SHP77 treated with DMSO at 0.1 percent for 48 hours (cell line): ENCODE results near the gene NMNAT1.
"Not testable (repeated sequence)": the region's sequence is repeated elsewhere in the genome, so short reads cannot be mapped to it uniquely, and the experiment has no call there.

Experiments
- DNase-seq: peaks from one replicate; lab custom pipeline; 2025; lab: John Stamatoyannopoulos, UW

NMNAT1 gene

GRCh38 chr1:10019561-10019960 lies 76.3 kb downstream of the NMNAT1 start:
- no peak for DNase-seq

DNA sequence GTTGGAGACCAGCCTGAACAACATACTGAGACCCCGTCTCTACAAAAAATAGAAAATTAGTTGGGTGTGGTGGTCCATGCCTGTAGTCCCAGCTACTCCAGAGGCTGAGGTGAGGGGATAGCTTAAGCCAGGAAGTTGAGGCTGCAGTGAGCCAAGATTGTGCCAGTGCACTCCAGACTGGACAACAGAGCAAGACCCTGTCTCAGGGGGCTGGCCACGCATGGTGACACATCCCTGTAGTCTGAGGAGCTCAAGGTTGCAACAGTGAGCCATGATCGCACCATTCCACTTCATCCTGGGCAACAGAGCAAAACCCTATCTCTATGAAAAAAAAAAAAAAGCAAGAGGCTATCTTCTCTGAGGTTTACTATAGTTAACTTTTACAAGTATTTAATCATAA lies 76.8 kb downstream of the NMNAT1 start:
- no peak for DNase-seq

- DNase-seq: not testable (repeated sequence)
These were observed 77.4 kb downstream of the NMNAT1 start for GRCh38 chr1:10020678-10021077.

- not testable (repeated sequence) for DNase-seq
These were observed 78.7 kb downstream of the NMNAT1 start for GRCh38 chr1:10021992-10022391.

DNA sequence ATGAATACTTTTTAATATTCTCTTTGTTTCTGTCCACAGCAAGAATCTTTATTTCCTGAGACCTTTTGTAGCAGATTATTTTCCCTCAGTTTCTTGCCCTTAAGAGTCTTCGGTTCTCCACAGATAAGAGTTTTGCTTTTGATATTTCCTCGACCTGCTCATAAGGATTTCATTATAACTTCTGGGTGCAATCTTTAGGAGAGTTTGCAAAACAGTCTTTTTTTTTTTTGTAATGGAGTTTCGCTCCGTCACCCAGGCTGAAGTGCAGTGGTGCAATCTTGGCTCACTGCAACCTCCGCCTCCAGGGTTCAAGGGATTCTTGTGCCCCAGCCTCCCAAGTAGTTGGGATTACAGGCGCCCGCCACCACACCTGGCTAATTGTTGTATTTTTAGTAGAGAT lies 79.4 kb downstream of the NMNAT1 start:
- no peak for DNase-seq

DNA sequence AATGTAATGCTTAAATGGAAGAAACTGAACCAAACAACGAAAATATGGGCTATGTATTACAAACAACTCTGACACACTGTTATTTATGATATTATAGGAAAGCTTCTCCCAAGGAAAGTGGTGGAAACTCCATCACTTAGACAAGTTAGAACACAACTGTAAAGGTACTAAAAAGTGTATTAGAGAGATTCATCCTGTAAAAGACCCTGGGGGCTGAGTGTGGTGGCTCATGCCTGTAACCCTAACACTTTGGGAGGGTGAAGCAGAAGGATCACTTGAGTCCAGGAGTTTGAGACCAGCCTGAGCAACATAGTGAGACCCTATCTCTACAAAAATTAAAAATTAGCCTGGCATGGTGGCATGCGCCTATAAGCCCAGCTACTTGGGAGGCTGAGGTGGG lies 82.1 kb downstream of the NMNAT1 start:
- no peak for DNase-seq

DNA sequence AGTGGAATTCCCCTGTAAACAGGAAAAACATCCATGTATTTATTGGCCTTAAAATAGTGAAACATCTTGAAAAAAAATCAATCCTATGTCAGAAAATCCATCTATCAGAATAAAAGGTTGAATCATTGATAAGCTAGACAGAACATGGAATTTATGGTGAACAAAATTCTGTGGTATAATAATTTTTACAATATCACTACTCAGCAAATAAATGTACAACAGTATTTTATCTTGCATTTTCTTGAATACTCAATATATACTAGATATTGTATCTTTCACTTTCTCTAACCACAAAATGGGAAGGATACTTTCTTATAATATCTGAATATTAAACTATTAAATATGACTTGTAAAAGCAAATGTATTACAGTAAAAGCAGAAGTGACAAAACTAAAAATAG lies 83.8 kb downstream of the NMNAT1 start:
- DNase-seq: no peak

DNA sequence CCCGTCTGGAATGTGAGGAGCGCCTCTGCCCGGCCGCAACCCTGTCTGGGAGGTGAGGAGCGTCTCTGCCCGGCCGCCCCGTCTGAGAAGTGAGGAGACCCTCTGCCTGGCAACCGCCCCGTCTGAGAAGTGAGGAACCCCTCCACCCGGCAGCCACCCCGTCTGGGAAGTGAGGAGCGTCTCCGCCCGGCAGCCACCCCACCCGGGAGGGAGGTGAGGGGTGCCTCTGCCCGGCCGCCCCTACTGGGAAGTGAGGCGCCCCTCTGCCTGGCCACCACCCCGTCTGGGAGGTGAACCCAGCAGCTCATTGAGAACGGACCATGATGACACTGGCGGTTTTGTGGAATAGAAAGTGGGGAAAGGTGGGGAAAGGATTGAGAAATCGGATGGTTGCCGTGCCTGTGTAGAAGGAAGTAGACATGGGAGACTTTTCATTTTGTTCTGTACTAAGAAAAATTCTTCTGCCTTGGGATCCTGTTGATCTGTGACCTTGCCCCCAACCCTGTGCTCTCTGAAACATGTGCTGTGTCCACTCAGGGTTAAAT lies 85.8 kb downstream of the NMNAT1 start:
- not testable (repeated sequence) for DNase-seq

- no peak for DNase-seq
These were observed 88.2 kb downstream of the NMNAT1 start for GRCh38 chr1:10031461-10031860.

GRCh38 chr1:10032590-10033358 lies 89.5 kb downstream of the NMNAT1 start, which contains the start of gene UBE4B:
Gene UBE4B (plus strand): TSS chr1:10032958. CDS start chr1:10033671, 713 bp downstream.
- peak; percentile 96 for DNase-seq

- no peak for DNase-seq
These were observed 90.1 kb downstream of the NMNAT1 start for GRCh38 chr1:10033359-10033845.
